Measurements from ENCODE around the gene PI4KB.

The PI4KB gene

GRCh38 chr1:151290709-151291303, 36.4 kb downstream of the PI4KB start:
- Histone ChIP-seq H3K27ac (ENCODE audit: insufficient read depth in 1 of 2, low read depth in 1 of 2, low read length in 2 of 2, poor library complexity in 1 of 2, severe bottlenecking in 2 of 2) (peak overlapping the region in 1 of 2 experiments; percentile 7), H3K36me3 (ENCODE audit: control insufficient read depth in 4 of 4, insufficient read depth in 4 of 4, low read length in 3 of 4) (peaks cover 10 to 98% (median 83%) of the 10 kb centered on the region in 4 experiments), H3K4me1 (ENCODE audit: control extremely low read depth in 1 of 4, control insufficient read depth in 4 of 4, insufficient read depth in 4 of 4, low read length in 3 of 4) (peaks cover 0 to 6% (median 0%) of the 10 kb centered on the region in 4 experiments), H3K27me3 (replicated peaks in 2 of 5; ENCODE audit: control insufficient read depth in 4 of 5, insufficient read depth in 5 of 5, low read length in 4 of 5) (no peaks in the 10 kb centered on the region), H3K4me3 (ENCODE audit: control insufficient read depth in 1 of 7, extremely low read depth in 1 of 7, insufficient read depth in 4 of 7, low read depth in 2 of 7, low read length in 6 of 7) (no peak overlapping the region), H3K9me3 (ENCODE audit: control extremely low read depth in 1 of 5, control insufficient read depth in 4 of 5, insufficient read depth in 2 of 5, low read depth in 1 of 5, low read length in 4 of 5) (no peaks in the 10 kb centered on the region)
- ChIA-PET CTCF (no interaction called here), POLR2A (no interaction called here)
- DNase-seq = no peak
- 92% methylated on average over 10 of the region's 19 CpGs for WGBS (ENCODE audit: insufficient coverage)

- Histone ChIP-seq H3K9me3 (ENCODE audit: control extremely low read depth in 1 of 5, control insufficient read depth in 4 of 5, insufficient read depth in 2 of 5, low read depth in 1 of 5, low read length in 4 of 5) (no peaks in the 10 kb centered on the region), H3K27me3 (replicated peaks in 2 of 5; ENCODE audit: control insufficient read depth in 4 of 5, insufficient read depth in 5 of 5, low read length in 4 of 5) (no peaks in the 10 kb centered on the region), H3K4me1 (ENCODE audit: control extremely low read depth in 1 of 4, control insufficient read depth in 4 of 4, insufficient read depth in 4 of 4, low read length in 3 of 4) (peaks cover 0 to 6% (median 0%) of the 10 kb centered on the region in 4 experiments), H3K36me3 (ENCODE audit: control insufficient read depth in 4 of 4, insufficient read depth in 4 of 4, low read length in 3 of 4) (peaks cover 8 to 94% (median 79%) of the 10 kb centered on the region in 4 experiments), H3K27ac (ENCODE audit: insufficient read depth in 1 of 2, low read depth in 1 of 2, low read length in 2 of 2, poor library complexity in 1 of 2, severe bottlenecking in 2 of 2) (no peak overlapping the region), H3K4me3 (ENCODE audit: control insufficient read depth in 1 of 7, extremely low read depth in 1 of 7, insufficient read depth in 4 of 7, low read depth in 2 of 7, low read length in 6 of 7) (no peak overlapping the region)
- ChIA-PET POLR2A (no interaction called here), CTCF (no interaction called here)
- no peak for DNase-seq
- 91% methylated on average over 16 of the region's 21 CpGs for WGBS (ENCODE audit: insufficient coverage)
Measured at GRCh38 chr1:151289991-151290708, 37.1 kb downstream of the PI4KB start.

GRCh38 chr1:151289080-151289935, 37.9 kb downstream of the PI4KB start:
- no peaks in the 10 kb centered on the region for H3K9me3 ChIP-seq (ENCODE audit: control extremely low read depth in 1 of 5, control insufficient read depth in 4 of 5, insufficient read depth in 2 of 5, low read depth in 1 of 5, low read length in 4 of 5)
- peaks cover 0 to 8% (median 2%) of the 10 kb centered on the region in 4 experiments for H3K4me1 ChIP-seq (ENCODE audit: control extremely low read depth in 1 of 4, control insufficient read depth in 4 of 4, insufficient read depth in 4 of 4, low read length in 3 of 4)
- 64% methylated on average over 9 of the region's 18 CpGs for WGBS (ENCODE audit: insufficient coverage)
- H3K27ac ChIP-seq (ENCODE audit: insufficient read depth in 1 of 2, low read depth in 1 of 2, low read length in 2 of 2, poor library complexity in 1 of 2, severe bottlenecking in 2 of 2) = peak overlapping the region in 1 of 2 experiments; percentile 33
- no peak for DNase-seq
- peaks cover 6 to 86% (median 74%) of the 10 kb centered on the region in 4 experiments for H3K36me3 ChIP-seq (ENCODE audit: control insufficient read depth in 4 of 4, insufficient read depth in 4 of 4, low read length in 3 of 4)
- ChIA-PET CTCF (no interaction called here), POLR2A (no interaction called here)
- H3K4me3 ChIP-seq (ENCODE audit: control insufficient read depth in 1 of 7, extremely low read depth in 1 of 7, insufficient read depth in 4 of 7, low read depth in 2 of 7, low read length in 6 of 7) = no peak overlapping the region
- H3K27me3 ChIP-seq (replicated peaks in 2 of 5; ENCODE audit: control insufficient read depth in 4 of 5, insufficient read depth in 5 of 5, low read length in 4 of 5) = no peaks in the 10 kb centered on the region

GRCh38 chr1:151288502-151288901, 38.7 kb downstream of the PI4KB start:
- Histone ChIP-seq H3K4me1 (ENCODE audit: control extremely low read depth in 1 of 4, control insufficient read depth in 4 of 4, insufficient read depth in 4 of 4, low read length in 3 of 4) (peaks cover 3 to 16% (median 10%) of the 10 kb centered on the region in 4 experiments), H3K36me3 (ENCODE audit: control insufficient read depth in 4 of 4, insufficient read depth in 4 of 4, low read length in 3 of 4) (peaks cover 5 to 78% (median 66%) of the 10 kb centered on the region in 4 experiments), H3K27ac (ENCODE audit: insufficient read depth in 1 of 2, low read depth in 1 of 2, low read length in 2 of 2, poor library complexity in 1 of 2, severe bottlenecking in 2 of 2) (no peak overlapping the region), H3K4me3 (ENCODE audit: control insufficient read depth in 1 of 7, extremely low read depth in 1 of 7, insufficient read depth in 4 of 7, low read depth in 2 of 7, low read length in 6 of 7) (no peak overlapping the region), H3K9me3 (ENCODE audit: control extremely low read depth in 1 of 5, control insufficient read depth in 4 of 5, insufficient read depth in 2 of 5, low read depth in 1 of 5, low read length in 4 of 5) (no peaks in the 10 kb centered on the region), H3K27me3 (replicated peaks in 2 of 5; ENCODE audit: control insufficient read depth in 4 of 5, insufficient read depth in 5 of 5, low read length in 4 of 5) (no peaks in the 10 kb centered on the region)
- WGBS (ENCODE audit: insufficient coverage) = 97% methylated on average over 14 of the region's 14 CpGs
- ChIA-PET CTCF (no interaction called here), POLR2A (no interaction called here)
- no peak for DNase-seq

- Histone ChIP-seq H3K4me3 (ENCODE audit: control insufficient read depth in 1 of 7, extremely low read depth in 1 of 7, insufficient read depth in 4 of 7, low read depth in 2 of 7, low read length in 6 of 7) (no peak overlapping the region), H3K36me3 (ENCODE audit: control insufficient read depth in 4 of 4, insufficient read depth in 4 of 4, low read length in 3 of 4) (peaks cover 5 to 72% (median 62%) of the 10 kb centered on the region in 4 experiments), H3K27me3 (replicated peaks in 2 of 5; ENCODE audit: control insufficient read depth in 4 of 5, insufficient read depth in 5 of 5, low read length in 4 of 5) (no peaks in the 10 kb centered on the region), H3K4me1 (ENCODE audit: control extremely low read depth in 1 of 4, control insufficient read depth in 4 of 4, insufficient read depth in 4 of 4, low read length in 3 of 4) (peaks cover 3 to 22% (median 15%) of the 10 kb centered on the region in 4 experiments), H3K27ac (ENCODE audit: insufficient read depth in 1 of 2, low read depth in 1 of 2, low read length in 2 of 2, poor library complexity in 1 of 2, severe bottlenecking in 2 of 2) (no peak overlapping the region), H3K9me3 (ENCODE audit: control extremely low read depth in 1 of 5, control insufficient read depth in 4 of 5, insufficient read depth in 2 of 5, low read depth in 1 of 5, low read length in 4 of 5) (no peaks in the 10 kb centered on the region)
- no peak for DNase-seq
- ChIA-PET POLR2A (interaction anchor here (0.9 kb wide), 1 partner anchor 10 kb away, joined by 4 read pairs; no protein-coding TSS in a partner anchor), CTCF (no interaction called here)
- WGBS (ENCODE audit: insufficient coverage) = 98% methylated on average over 22 of the region's 22 CpGs
Measured at GRCh38 chr1:151287767-151288500, 39.3 kb downstream of the PI4KB start.

- H3K36me3 ChIP-seq (ENCODE audit: control insufficient read depth in 4 of 4, insufficient read depth in 4 of 4, low read length in 3 of 4) = peaks cover 5 to 66% (median 56%) of the 10 kb centered on the region in 4 experiments
- H3K4me1 ChIP-seq (ENCODE audit: control extremely low read depth in 1 of 4, control insufficient read depth in 4 of 4, insufficient read depth in 4 of 4, low read length in 3 of 4) = peaks cover 3 to 25% (median 19%) of the 10 kb centered on the region in 4 experiments
- POLR2A ChIA-PET = interaction anchor here (0.9 kb wide), 1 partner anchor 10 kb away, joined by 4 read pairs; no protein-coding TSS in a partner anchor
- CTCF ChIA-PET = no interaction called here
- H3K9me3 ChIP-seq (ENCODE audit: control extremely low read depth in 1 of 5, control insufficient read depth in 4 of 5, insufficient read depth in 2 of 5, low read depth in 1 of 5, low read length in 4 of 5) = no peaks in the 10 kb centered on the region
- no peak for DNase-seq
- H3K27ac ChIP-seq (ENCODE audit: insufficient read depth in 1 of 2, low read depth in 1 of 2, low read length in 2 of 2, poor library complexity in 1 of 2, severe bottlenecking in 2 of 2) = no peak overlapping the region
- 98% methylated on average over 7 of the region's 7 CpGs for WGBS (ENCODE audit: insufficient coverage)
- H3K27me3 ChIP-seq (replicated peaks in 2 of 5; ENCODE audit: control insufficient read depth in 4 of 5, insufficient read depth in 5 of 5, low read length in 4 of 5) = no peaks in the 10 kb centered on the region
- H3K4me3 ChIP-seq (ENCODE audit: control insufficient read depth in 1 of 7, extremely low read depth in 1 of 7, insufficient read depth in 4 of 7, low read depth in 2 of 7, low read length in 6 of 7) = no peak overlapping the region
Measured at GRCh38 chr1:151287341-151287699, 39.9 kb downstream of the PI4KB start.
